Gastrocnemius medialis (tissue), 4 donors: ENCODE data around the gene PCDH12.

Source experiments
- CTCF ChIP-seq, 5 experiments: fragments of 450-650 bp in 3 of 5; fragments of 200-600 bp in 2 of 5; sonication (generic) in 2 of 5; IDR thresholded peaks in 4 of 5; conservative IDR thresholded peaks in 1 of 5; 1 replicate in 4 of 5; 2 replicates in 1 of 5; pipeline ENCODE4 v1.5.1; 2016 to 2019; ENCODE audit warnings: antibody characterized with exemption in 5 of 5, mild to moderate bottlenecking in 3 of 5, moderate library complexity in 3 of 5
- POLR2A ChIP-seq, 2 donors: fragments of 450-650 bp; IDR thresholded peaks; one replicate each; pipeline ENCODE4 v1.6.1; 2017; ENCODE audit warnings: antibody characterized with exemption in 2 of 2, mild to moderate bottlenecking in 2 of 2, moderate library complexity in 2 of 2

DNA sequence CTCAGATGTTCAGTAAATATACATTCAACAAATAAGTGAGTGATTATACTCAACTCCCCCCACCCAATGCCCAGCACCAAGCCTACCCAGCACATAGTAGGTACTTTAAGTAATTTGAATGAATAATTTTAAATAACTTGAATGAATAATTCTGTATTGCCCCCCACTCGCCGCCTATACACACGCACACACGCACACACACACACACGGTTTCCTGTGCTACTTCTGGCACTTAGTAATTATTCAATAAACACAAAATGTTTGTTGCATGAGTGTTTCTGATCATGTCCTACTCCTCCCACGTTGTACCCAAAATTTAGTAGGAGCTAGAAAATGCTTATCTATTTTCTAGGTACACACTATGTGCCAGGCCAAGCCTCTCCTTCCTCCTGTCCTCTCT lies 16.2 kb downstream of the PCDH12 start:
- TF ChIP-seq POLR2A (IDR thresholded peaks at IDR 0.05) (no peak), CTCF (IDR thresholded peaks at IDR 0.05 in 4 of 5, conservative IDR thresholded peaks at IDR 0.05 in 1 of 5) (no peak)
